ENCODE measurements around the gene PDE4D. TPM values are rescaled to one million over a fixed set of nuclear protein-coding genes. Genes with fewer than 3 reads are reported as not detected.

The PDE4D gene
- total RNA-seq, 2 experiments from 2014 or later: 164 to 175 TPM

DNA sequence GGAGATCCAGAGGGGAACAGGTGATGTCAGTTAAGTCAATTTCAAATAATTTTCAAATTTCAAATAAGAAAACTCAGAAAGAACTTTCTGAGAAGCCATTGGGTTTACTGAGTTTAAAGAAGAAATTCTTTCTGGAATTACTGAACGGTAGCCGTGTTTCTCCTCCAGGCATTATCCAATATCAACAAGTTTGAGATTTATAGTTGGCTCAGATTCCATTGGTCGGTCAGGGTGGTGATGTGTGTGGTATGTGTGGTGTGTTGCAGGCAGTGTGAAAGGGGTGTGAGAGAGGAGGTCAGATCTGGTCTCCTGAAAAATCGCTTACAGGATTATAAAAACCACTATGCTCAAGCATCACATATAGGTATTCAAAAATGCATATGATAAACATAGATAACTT, 60.1 kb downstream of the PDE4D start:
- Histone ChIP-seq H3K9me3 (ENCODE audit: control insufficient read depth in 1 of 2, insufficient read depth in 1 of 2, low read length in 2 of 2) (no peaks in the 10 kb centered on the region), H3K27me3 (ENCODE audit: control insufficient read depth in 1 of 2, insufficient read depth in 2 of 2, low read length in 2 of 2) (no peaks in the 10 kb centered on the region), H3K36me3 (ENCODE audit: insufficient read depth, low read length) (no peaks in the 10 kb centered on the region), H3K4me1 (ENCODE audit: insufficient read depth, low read length) (no peaks in the 10 kb centered on the region), H3K4me3 (ENCODE audit: low read length) (no peak overlapping the region), H3K27ac (ENCODE audit: low read depth in 1 of 2, low read length in 2 of 2) (no peak overlapping the region)
- ATAC-seq (ENCODE audit: poor library complexity) (no peak), DNase-seq (no peak)
- Mint-ChIP-seq H3K4me3 (no peak overlapping the region), H3K9me3 (no peaks in the 10 kb centered on the region), H3K4me1 (ENCODE audit: low read depth) (no peaks in the 10 kb centered on the region), H3K27me3 (peaks cover 14% of the 10 kb centered on the region), H3K27ac (no peak overlapping the region), H3K36me3 (ENCODE audit: low read depth) (no peaks in the 10 kb centered on the region)
- TF ChIP-seq, protein P1, sequence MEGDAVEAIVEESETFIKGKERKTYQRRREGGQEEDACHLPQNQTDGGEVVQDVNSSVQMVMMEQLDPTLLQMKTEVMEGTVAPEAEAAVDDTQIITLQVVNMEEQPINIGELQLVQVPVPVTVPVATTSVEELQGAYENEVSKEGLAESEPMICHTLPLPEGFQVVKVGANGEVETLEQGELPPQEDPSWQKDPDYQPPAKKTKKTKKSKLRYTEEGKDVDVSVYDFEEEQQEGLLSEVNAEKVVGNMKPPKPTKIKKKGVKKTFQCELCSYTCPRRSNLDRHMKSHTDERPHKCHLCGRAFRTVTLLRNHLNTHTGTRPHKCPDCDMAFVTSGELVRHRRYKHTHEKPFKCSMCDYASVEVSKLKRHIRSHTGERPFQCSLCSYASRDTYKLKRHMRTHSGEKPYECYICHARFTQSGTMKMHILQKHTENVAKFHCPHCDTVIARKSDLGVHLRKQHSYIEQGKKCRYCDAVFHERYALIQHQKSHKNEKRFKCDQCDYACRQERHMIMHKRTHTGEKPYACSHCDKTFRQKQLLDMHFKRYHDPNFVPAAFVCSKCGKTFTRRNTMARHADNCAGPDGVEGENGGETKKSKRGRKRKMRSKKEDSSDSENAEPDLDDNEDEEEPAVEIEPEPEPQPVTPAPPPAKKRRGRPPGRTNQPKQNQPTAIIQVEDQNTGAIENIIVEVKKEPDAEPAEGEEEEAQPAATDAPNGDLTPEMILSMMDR (IDR thresholded peaks at IDR 0.05): no peak
- ChIA-PET POLR2A (no interaction called here), CTCF (no interaction called here)
- intact Hi-C loops (cut with DNase I, micrococcal nuclease): no loop called here

DNA sequence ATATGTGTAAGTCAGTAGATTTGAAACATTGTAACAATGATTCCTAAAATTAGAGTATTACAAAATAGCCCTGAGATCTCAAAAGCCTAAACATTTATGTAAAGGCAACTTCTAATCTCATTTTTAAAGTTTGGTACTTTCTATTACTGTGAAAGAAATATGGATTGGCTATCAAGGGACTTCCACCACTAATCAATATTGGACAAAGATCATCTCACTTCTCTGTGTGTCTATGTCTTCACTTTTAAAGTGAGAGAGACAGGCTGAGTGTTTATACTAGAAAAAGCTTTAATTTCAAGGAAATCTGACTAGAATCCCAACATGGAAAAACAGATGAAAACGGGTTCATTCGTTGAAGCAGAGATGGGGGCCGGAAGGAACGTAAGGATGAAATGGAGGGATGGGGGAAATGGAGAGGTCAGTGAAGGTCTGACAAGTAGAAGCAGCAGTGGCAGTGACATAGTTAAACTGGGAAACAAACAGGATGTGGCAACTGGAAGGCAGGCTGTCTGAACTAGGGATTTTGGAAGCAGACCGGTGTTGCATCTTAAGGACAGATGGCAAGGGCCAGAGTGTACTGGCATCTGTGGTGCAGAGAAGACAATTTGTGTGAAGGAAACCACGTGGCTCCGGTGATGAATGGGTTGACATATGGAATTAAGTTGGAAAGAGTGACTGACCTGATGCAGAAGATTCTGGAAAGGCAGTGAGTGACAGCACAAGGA, 60.8 kb downstream of the PDE4D start:
- TF ChIP-seq, protein P1 (IDR thresholded peaks at IDR 0.05): no peak

DNA sequence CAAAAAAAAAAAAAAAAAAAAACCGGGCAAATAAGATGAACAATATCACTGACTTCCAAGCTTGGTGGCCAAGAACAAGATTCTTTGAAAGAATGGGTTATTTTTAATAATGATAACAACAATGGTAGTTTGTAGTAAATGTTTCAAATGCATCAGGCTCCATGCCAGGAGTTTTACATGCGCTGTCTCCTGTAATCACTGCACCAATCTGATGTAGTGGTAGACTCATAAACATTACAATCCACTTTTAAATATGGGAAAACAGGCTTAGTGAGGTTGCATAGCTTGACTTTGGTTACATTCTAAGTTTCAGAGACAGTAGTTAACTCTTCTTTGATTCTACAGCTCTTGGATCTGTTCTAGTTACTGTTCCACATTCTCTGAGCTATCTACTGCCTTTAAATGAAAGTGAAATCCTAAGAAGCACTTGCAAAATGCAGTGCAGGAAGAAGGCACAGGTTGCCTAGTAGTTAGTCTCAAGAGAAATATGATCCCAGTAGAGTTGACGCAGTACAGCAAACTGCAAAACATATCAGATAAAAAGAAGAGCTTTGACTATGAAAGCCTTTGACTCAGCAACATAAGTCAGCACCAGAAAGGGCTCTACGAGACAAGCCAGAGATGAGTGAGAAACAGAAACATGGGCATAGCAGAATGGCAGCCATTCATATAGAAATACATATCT, 62.1 kb downstream of the PDE4D start:
- ChIA-PET CTCF (no interaction called here), POLR2A (no interaction called here)
- Histone ChIP-seq H3K27me3 (ENCODE audit: control insufficient read depth in 1 of 2, insufficient read depth in 2 of 2, low read length in 2 of 2) (no peaks in the 10 kb centered on the region), H3K4me3 (ENCODE audit: low read length) (no peak overlapping the region), H3K36me3 (ENCODE audit: insufficient read depth, low read length) (no peaks in the 10 kb centered on the region), H3K27ac (ENCODE audit: low read depth in 1 of 2, low read length in 2 of 2) (no peak overlapping the region), H3K9me3 (ENCODE audit: control insufficient read depth in 1 of 2, insufficient read depth in 1 of 2, low read length in 2 of 2) (no peaks in the 10 kb centered on the region), H3K4me1 (ENCODE audit: insufficient read depth, low read length) (no peaks in the 10 kb centered on the region)
- ATAC-seq (ENCODE audit: poor library complexity): no peak
- intact Hi-C loops (cut with DNase I, micrococcal nuclease): no loop called here
- Mint-ChIP-seq H3K9me3 (no peaks in the 10 kb centered on the region), H3K27me3 (peaks cover 14% of the 10 kb centered on the region), H3K36me3 (ENCODE audit: low read depth) (no peaks in the 10 kb centered on the region), H3K27ac (no peak overlapping the region), H3K4me1 (ENCODE audit: low read depth) (no peaks in the 10 kb centered on the region), H3K4me3 (no peak overlapping the region)
- no peak for DNase-seq
- TF ChIP-seq, protein P1 (IDR thresholded peaks at IDR 0.05): no peak

More for the DNA sequence above, 60.8 kb downstream of the PDE4D start:
- Histone ChIP-seq H3K4me1 (ENCODE audit: insufficient read depth, low read length) (no peaks in the 10 kb centered on the region), H3K9me3 (ENCODE audit: control insufficient read depth in 1 of 2, insufficient read depth in 1 of 2, low read length in 2 of 2) (no peaks in the 10 kb centered on the region), H3K27me3 (ENCODE audit: control insufficient read depth in 1 of 2, insufficient read depth in 2 of 2, low read length in 2 of 2) (no peaks in the 10 kb centered on the region), H3K4me3 (ENCODE audit: low read length) (no peak overlapping the region), H3K36me3 (ENCODE audit: insufficient read depth, low read length) (no peaks in the 10 kb centered on the region), H3K27ac (ENCODE audit: low read depth in 1 of 2, low read length in 2 of 2) (no peak overlapping the region)
- ChIA-PET POLR2A (no interaction called here), CTCF (no interaction called here)
- intact Hi-C loops (cut with DNase I, micrococcal nuclease): no loop called here
- Mint-ChIP-seq H3K4me1 (ENCODE audit: low read depth) (no peaks in the 10 kb centered on the region), H3K9me3 (no peaks in the 10 kb centered on the region), H3K36me3 (ENCODE audit: low read depth) (no peaks in the 10 kb centered on the region), H3K4me3 (no peak overlapping the region), H3K27me3 (peaks cover 14% of the 10 kb centered on the region), H3K27ac (no peak overlapping the region)
- no peak for DNase-seq
- ATAC-seq (ENCODE audit: poor library complexity): no peak
